K562 (cell line): ENCODE data around the gene GLT6D1. TPM values are rescaled to one million over a fixed set of nuclear protein-coding genes. Genes with fewer than 3 reads are reported as not detected.

Source experiments
- ATAC-seq: fragments of 200-7000 bp; cut with Tn5 transposase; 3 replicates; pipeline ENCODE4 v1.9.1; 2020; ENCODE audit warnings: moderate library complexity
- BruUV-seq: library from RNA; stranded (reverse); fragments of 400-500 nt; replicated peaks from 2 replicates; lab custom pipeline; 2021; lab: Mats Ljungman, UMichigan
- CTCF ChIA-PET: fragments of 300-600 bp; formaldehyde crosslinking; extraction: SDS; loops from one replicate; lab custom pipeline; 2021; ENCODE audit warnings: low intra/inter-chr PET ratio; lab: Yijun Ruan, JAX
- POLR2A ChIA-PET: fragments of 300-600, 350-650 bp; sonication (Branson Sonifier 250); formaldehyde crosslinking; extraction: SDS; loops from one replicate; lab custom pipeline; 2021; ENCODE audit warnings: antibody characterized with exemption, inconsistent platforms; lab: Yijun Ruan, JAX
- DNase-seq, 4 experiments: peaks; one replicate each; pipeline versions ENCODE4 v3.0.0 to v3.0.0-alpha.2; 2011 to 2018; ENCODE audit warnings: low spot score in 3 of 4, mixed read lengths in 3 of 4; ENCODE audit errors: extremely low read depth in 1 of 4
- FAIRE-seq: peaks from 2 replicates; lab custom pipeline; 2011; peaks lifted over from hg19 to GRCh38; lab: Jason Lieb, UNC
- H2AFZ ChIP-seq: 2 replicates; pipeline ENCODE4 v1.6.0; 2011; ENCODE audit warnings: low read depth, low read length, control low read depth, inconsistent platforms
- H3K27ac ChIP-seq: fragments of 200-600 bp; 3 replicates; pipeline ENCODE4 v1.8.0; 2011; ENCODE audit warnings: low read depth, mild to moderate bottlenecking, control low read depth, inconsistent platforms, low read length, moderate library complexity, mixed read lengths; ENCODE audit errors: extremely low read depth
- H3K27me3 ChIP-seq, 2 experiments: fragments of 300-600 bp in 1 of 2; 2 replicates in 1 of 2; 3 replicates in 1 of 2; pipeline versions ENCODE4 v1.6.0 to v1.8.0; 2011; ENCODE audit warnings: inconsistent platforms in 2 of 2, low read length in 2 of 2, mild to moderate bottlenecking in 1 of 2, mixed read lengths in 1 of 2, moderate library complexity in 1 of 2; ENCODE audit not compliant: control insufficient read depth in 2 of 2, insufficient read depth in 2 of 2
- H3K36me3 ChIP-seq: fragments of 300-600 bp; 3 replicates; pipeline ENCODE4 v1.8.0; 2011; ENCODE audit warnings: mild to moderate bottlenecking, low read length, inconsistent platforms; ENCODE audit not compliant: control insufficient read depth, insufficient read depth
- H3K4me1 ChIP-seq, 2 experiments: fragments of 200-600 bp in 1 of 2; replicated peaks in 1 of 2; 2 replicates in 1 of 2; 3 replicates in 1 of 2; pipeline versions ENCODE4 v1.5.1 to v1.8.0; 2011; ENCODE audit warnings: inconsistent platforms in 2 of 2, low read length in 2 of 2, mild to moderate bottlenecking in 1 of 2, mixed read lengths in 1 of 2, moderate library complexity in 1 of 2; ENCODE audit not compliant: control insufficient read depth in 2 of 2, insufficient read depth in 2 of 2
- H3K4me2 ChIP-seq: 2 replicates; pipeline ENCODE4 v1.6.1; 2011; ENCODE audit warnings: low read length, control low read depth, inconsistent platforms, mixed read lengths; ENCODE audit not compliant: insufficient read depth
- H3K4me3 ChIP-seq: fragments of 200-600 bp; sonication (generic), shearing (Covaris generic); 2 replicates; pipeline ENCODE4 v1.5.1; 2016; ENCODE audit warnings: control low read depth, inconsistent platforms
- H3K79me2 ChIP-seq: fragments of 200-600 bp; 3 replicates; pipeline ENCODE4 v1.8.0; 2011; ENCODE audit warnings: low read length, inconsistent platforms; ENCODE audit not compliant: control insufficient read depth, insufficient read depth
- H3K9ac ChIP-seq, 2 experiments: 2 replicates each; pipeline versions ENCODE4 v1.6.0 to v1.6.1; 2011; ENCODE audit warnings: low read depth in 2 of 2, low read length in 2 of 2, control low read depth in 1 of 2, inconsistent platforms in 1 of 2, mild to moderate bottlenecking in 1 of 2, mixed read lengths in 1 of 2; ENCODE audit not compliant: insufficient read depth in 1 of 2
- H3K9me1 ChIP-seq: one replicate; pipeline ENCODE4 v1.6.0; 2011; ENCODE audit warnings: inconsistent platforms, mild to moderate bottlenecking, low read length, moderate library complexity; ENCODE audit not compliant: control insufficient read depth, insufficient read depth
- H3K9me3 ChIP-seq: replicated peaks from 2 replicates; pipeline ENCODE4 v1.5.1; 2011; ENCODE audit warnings: low read depth, low read length, inconsistent platforms; ENCODE audit not compliant: control insufficient read depth, insufficient read depth
- H4K20me1 ChIP-seq: replicated peaks from 2 replicates; pipeline ENCODE4 v1.6.1; 2011; ENCODE audit warnings: low read length, inconsistent platforms, mixed read lengths; ENCODE audit not compliant: control insufficient read depth, insufficient read depth
- BACH1 ChIP-seq: fragments of 200-800 bp; sonication (Bioruptor generic); IDR thresholded peaks from 2 replicates; pipeline ENCODE4 v1.6.1; 2016; ENCODE audit warnings: missing genetic modification characterization, missing compliant biosample characterization
- BRD9 ChIP-seq: fragments of 450-650 bp; IDR thresholded peaks from 2 replicates; pipeline ENCODE4 v1.6.1; 2018; ENCODE audit warnings: low read depth; ENCODE audit not compliant: partially characterized antibody
- TARDBP ChIP-seq: fragments of 450-650 bp; IDR thresholded peaks from 2 replicates; pipeline ENCODE4 v1.6.1; 2016
- WGBS: fragments of 100-300 bp; shearing (Covaris generic); methylation state at CpG from one replicate; pipeline ENCODE4 v1.1.6; 2016; ENCODE audit warnings: low coverage, mixed read lengths; ENCODE audit not compliant: insufficient coverage; ENCODE audit errors: missing lambda C conversion rate; 5-methylcytosine and 5-hydroxymethylcytosine counted together
- in situ Hi-C: fragments of 300-500 bp; cut with MboI; formaldehyde crosslinking; loops from 4 replicates; pipeline ENCODE4 v1.15.0; 2018; ENCODE audit warnings: inconsistent platforms, mixed read lengths
- intact Hi-C: fragments of 100-400 bp; cut with micrococcal nuclease; formaldehyde crosslinking; loops from 2 replicates; pipeline ENCODE4 v1.14.2; 2022
- polyA plus RNA-seq, 8 experiments: library from polyadenylated mRNA; depleted of rRNA in 4 of 8; stranded (reverse) in 5 of 8; unstranded in 3 of 8; fragments of >200 nt; fragmentation: Nextera tagmentation in 2 of 8; fragmentation: Illumina TruSeq in 1 of 8; extraction: Ambion mirVana in 2 of 8; extraction: Trizol in 1 of 8; gene quantifications; 2 replicates each; pipeline versions ENCODE4 v1.2.1 to v1.2.3, GENCODE V29; 2011 to 2014; ENCODE audit warnings: inconsistent platforms in 1 of 8, missing spikeins in 1 of 8
- total RNA-seq, 7 experiments: library from RNA; depleted of rRNA in 6 of 7; stranded (reverse); fragments of >200 nt in 6 of 7; fragmentation: Illumina TruSeq in 2 of 7; extraction: Trizol in 2 of 7; gene quantifications; 2 replicates each; pipeline versions ENCODE4 v1.2.1 to v1.2.3, GENCODE V29; 2011 to 2021; ENCODE audit warnings: low replicate concordance in 1 of 7
- TF ChIP-seq, protein P1 (sequence below): sonication (generic); formaldehyde crosslinking; IDR thresholded peaks from 2 replicates; pipeline ENCODE4 v1.8.1; 2023; ENCODE audit warnings: mild to moderate bottlenecking, missing genetic modification reagents
- TF ChIP-seq, protein P2 (sequence below): sonication (generic); formaldehyde crosslinking; IDR thresholded peaks from 2 replicates; pipeline ENCODE4 v1.8.0; 2022; ENCODE audit warnings: mild to moderate bottlenecking, missing genetic modification reagents
- TF ChIP-seq, protein P3 (sequence below), 2 experiments: fragments of 450-650 bp in 1 of 2; sonication (generic) in 1 of 2; formaldehyde crosslinking; conservative IDR thresholded peaks; 2 replicates each; pipeline versions ENCODE4 v1.4.0 to v1.8.1; 2020 to 2022; ENCODE audit warnings: mild to moderate bottlenecking in 1 of 2, missing genetic modification reagents in 1 of 2
- TF ChIP-seq, protein P4 (sequence below), 2 experiments: fragments of 450-650 bp; IDR thresholded peaks; 2 replicates each; pipeline ENCODE4 v1.6.1; 2018; ENCODE audit warnings: mild to moderate bottlenecking in 2 of 2, low read depth in 1 of 2; ENCODE audit not compliant: partially characterized antibody in 2 of 2
- TF ChIP-seq, protein P5 (sequence below), 3 experiments: fragments of 200-800 bp in 1 of 3; fragments of 250-450 bp in 1 of 3; fragments of 450-650 bp in 1 of 3; sonication (Bioruptor Pico) in 1 of 3; sonication (Bioruptor generic) in 1 of 3; formaldehyde crosslinking in 1 of 3; IDR thresholded peaks; 2 replicates each; pipeline versions ENCODE4 v1.6.1 to v1.8.0; 2016 to 2022; ENCODE audit warnings: mild to moderate bottlenecking in 2 of 3, missing genetic modification characterization in 2 of 3, missing compliant biosample characterization in 1 of 3, moderate library complexity in 1 of 3

The GLT6D1 gene
- total and polyA plus RNA-seq, 9 of the 15 experiments (the other 6 are each of a cell fraction or from before 2014, with no cell fraction given), result not detected

DNA sequence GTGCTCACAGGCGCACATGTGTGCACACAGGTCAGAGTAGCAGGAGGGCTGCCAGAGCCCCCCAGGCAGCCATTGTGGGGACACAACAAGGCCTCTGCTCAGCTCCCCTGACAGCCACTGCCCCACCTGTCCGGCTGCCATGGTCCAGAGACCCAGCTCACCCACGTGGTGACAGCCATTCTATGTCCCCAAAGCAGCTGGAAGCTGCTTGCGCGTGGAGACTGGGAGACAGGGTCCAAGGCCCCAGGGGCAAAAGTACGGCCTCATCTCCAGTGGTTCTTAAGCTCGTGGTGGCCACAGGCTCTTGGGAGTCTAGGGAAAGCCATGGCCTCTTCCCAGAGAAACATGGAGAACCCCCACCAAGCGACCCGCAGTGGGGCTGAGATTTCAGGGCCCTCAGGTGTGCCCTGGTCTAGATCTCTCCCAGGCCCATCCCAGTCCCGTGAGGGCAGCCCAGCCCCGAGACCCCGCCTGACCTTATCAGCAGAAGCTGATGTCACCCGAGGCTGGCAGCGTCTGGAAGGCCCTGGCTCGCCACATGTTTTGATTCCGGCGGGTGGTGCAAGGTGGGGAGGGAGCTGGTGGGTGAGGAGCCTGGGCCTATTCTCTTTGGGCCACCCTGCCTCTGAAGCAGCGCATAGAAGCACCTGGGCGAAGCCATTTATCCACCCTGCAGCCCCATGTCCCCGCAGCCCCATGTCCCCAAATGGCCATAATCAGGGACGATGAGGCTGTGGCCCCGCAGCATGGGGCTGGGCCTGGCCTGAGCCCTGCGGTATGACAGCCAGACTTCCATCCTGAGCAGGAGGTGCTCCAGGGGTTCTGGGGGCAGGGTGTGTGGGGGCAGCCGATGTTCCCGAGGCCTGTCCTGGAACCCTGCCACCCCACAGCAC, 31.7 kb downstream of the GLT6D1 start:
- no peaks in the 10 kb centered on the region for H3K9me1 ChIP-seq
- H3K36me3 ChIP-seq, result no peaks in the 10 kb centered on the region
- DNase-seq, result peak in 2 of 4 experiments; percentile 2 to 5
- H3K9ac ChIP-seq, result no peak overlapping the region
- 12% methylated on average over 17 of the region's 25 CpGs for WGBS
- no TSS peak for BruUV-seq
- H2AFZ ChIP-seq, result no peak overlapping the region
- H3K79me2 ChIP-seq, result no peaks in the 10 kb centered on the region
- in situ Hi-C loops (no loop called here), intact Hi-C loops (loop anchor here (10.0 kb wide), 1 partner anchor 77 kb away; no protein-coding TSS in a partner anchor)
- peaks cover 0 to 20% of the 10 kb centered on the region in 2 experiments; a peak in 2 of 5 replicates for H3K4me1 ChIP-seq
- ChIA-PET CTCF (no interaction called here), POLR2A (interaction anchor here (0.6 to 1.1 kb wide), 3 partner anchors 8 to 255 kb away, joined by 3 to 4 read pairs (median 3); no protein-coding TSS in a partner anchor)
- no peaks in the 10 kb centered on the region for H3K9me3 ChIP-seq
- no peak overlapping the region for H3K4me3 ChIP-seq
- no peak for FAIRE-seq
- H3K27me3 ChIP-seq, result peaks cover 5 to 47% of the 10 kb centered on the region in 2 experiments; a peak in 3 of 5 replicates
- H3K4me2 ChIP-seq, result no peak overlapping the region
- no peak overlapping the region for H3K27ac ChIP-seq
- ATAC-seq, result no peak
- H4K20me1 ChIP-seq, result peaks cover 13% of the 10 kb centered on the region; the same call in 1 of the 2 replicates
- TF ChIP-seq, protein P1, sequence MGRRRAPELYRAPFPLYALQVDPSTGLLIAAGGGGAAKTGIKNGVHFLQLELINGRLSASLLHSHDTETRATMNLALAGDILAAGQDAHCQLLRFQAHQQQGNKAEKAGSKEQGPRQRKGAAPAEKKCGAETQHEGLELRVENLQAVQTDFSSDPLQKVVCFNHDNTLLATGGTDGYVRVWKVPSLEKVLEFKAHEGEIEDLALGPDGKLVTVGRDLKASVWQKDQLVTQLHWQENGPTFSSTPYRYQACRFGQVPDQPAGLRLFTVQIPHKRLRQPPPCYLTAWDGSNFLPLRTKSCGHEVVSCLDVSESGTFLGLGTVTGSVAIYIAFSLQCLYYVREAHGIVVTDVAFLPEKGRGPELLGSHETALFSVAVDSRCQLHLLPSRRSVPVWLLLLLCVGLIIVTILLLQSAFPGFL (CRISPR knock-in tag), result no peak
- TF ChIP-seq, protein P2, sequence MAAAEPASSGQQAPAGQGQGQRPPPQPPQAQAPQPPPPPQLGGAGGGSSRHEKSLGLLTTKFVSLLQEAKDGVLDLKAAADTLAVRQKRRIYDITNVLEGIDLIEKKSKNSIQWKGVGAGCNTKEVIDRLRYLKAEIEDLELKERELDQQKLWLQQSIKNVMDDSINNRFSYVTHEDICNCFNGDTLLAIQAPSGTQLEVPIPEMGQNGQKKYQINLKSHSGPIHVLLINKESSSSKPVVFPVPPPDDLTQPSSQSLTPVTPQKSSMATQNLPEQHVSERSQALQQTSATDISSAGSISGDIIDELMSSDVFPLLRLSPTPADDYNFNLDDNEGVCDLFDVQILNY (CRISPR knock-in tag), result no peak
- TF ChIP-seq BACH1 (tag) (no peak), BRD9 (no peak), TARDBP (no peak)
- TF ChIP-seq, protein P3, sequence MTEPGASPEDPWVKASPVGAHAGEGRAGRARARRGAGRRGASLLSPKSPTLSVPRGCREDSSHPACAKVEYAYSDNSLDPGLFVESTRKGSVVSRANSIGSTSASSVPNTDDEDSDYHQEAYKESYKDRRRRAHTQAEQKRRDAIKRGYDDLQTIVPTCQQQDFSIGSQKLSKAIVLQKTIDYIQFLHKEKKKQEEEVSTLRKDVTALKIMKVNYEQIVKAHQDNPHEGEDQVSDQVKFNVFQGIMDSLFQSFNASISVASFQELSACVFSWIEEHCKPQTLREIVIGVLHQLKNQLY (CRISPR knock-in tag; conservative IDR thresholded peaks at IDR 0.05), result no peak
- TF ChIP-seq, protein P4, sequence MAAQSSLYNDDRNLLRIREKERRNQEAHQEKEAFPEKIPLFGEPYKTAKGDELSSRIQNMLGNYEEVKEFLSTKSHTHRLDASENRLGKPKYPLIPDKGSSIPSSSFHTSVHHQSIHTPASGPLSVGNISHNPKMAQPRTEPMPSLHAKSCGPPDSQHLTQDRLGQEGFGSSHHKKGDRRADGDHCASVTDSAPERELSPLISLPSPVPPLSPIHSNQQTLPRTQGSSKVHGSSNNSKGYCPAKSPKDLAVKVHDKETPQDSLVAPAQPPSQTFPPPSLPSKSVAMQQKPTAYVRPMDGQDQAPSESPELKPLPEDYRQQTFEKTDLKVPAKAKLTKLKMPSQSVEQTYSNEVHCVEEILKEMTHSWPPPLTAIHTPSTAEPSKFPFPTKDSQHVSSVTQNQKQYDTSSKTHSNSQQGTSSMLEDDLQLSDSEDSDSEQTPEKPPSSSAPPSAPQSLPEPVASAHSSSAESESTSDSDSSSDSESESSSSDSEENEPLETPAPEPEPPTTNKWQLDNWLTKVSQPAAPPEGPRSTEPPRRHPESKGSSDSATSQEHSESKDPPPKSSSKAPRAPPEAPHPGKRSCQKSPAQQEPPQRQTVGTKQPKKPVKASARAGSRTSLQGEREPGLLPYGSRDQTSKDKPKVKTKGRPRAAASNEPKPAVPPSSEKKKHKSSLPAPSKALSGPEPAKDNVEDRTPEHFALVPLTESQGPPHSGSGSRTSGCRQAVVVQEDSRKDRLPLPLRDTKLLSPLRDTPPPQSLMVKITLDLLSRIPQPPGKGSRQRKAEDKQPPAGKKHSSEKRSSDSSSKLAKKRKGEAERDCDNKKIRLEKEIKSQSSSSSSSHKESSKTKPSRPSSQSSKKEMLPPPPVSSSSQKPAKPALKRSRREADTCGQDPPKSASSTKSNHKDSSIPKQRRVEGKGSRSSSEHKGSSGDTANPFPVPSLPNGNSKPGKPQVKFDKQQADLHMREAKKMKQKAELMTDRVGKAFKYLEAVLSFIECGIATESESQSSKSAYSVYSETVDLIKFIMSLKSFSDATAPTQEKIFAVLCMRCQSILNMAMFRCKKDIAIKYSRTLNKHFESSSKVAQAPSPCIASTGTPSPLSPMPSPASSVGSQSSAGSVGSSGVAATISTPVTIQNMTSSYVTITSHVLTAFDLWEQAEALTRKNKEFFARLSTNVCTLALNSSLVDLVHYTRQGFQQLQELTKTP (IDR thresholded peaks at IDR 0.05; ENCODE audit: low read depth in 1 of 2, partially characterized antibody in 2 of 2), result no peak
- TF ChIP-seq, protein P5, sequence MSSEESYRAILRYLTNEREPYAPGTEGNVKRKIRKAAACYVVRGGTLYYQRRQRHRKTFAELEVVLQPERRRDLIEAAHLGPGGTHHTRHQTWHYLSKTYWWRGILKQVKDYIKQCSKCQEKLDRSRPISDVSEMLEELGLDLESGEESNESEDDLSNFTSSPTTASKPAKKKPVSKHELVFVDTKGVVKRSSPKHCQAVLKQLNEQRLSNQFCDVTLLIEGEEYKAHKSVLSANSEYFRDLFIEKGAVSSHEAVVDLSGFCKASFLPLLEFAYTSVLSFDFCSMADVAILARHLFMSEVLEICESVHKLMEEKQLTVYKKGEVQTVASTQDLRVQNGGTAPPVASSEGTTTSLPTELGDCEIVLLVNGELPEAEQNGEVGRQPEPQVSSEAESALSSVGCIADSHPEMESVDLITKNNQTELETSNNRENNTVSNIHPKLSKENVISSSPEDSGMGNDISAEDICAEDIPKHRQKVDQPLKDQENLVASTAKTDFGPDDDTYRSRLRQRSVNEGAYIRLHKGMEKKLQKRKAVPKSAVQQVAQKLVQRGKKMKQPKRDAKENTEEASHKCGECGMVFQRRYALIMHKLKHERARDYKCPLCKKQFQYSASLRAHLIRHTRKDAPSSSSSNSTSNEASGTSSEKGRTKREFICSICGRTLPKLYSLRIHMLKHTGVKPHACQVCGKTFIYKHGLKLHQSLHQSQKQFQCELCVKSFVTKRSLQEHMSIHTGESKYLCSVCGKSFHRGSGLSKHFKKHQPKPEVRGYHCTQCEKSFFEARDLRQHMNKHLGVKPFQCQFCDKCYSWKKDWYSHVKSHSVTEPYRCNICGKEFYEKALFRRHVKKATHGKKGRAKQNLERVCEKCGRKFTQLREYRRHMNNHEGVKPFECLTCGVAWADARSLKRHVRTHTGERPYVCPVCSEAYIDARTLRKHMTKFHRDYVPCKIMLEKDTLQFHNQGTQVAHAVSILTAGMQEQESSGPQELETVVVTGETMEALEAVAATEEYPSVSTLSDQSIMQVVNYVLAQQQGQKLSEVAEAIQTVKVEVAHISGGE (CRISPR knock-in tag; IDR thresholded peaks at IDR 0.05), result no peak
